Dermis microvascular lymphatic vessel endothelial cell (primary cell): Measurements from ENCODE around the gene EXOC7. TPM values are rescaled to one million over a fixed set of nuclear protein-coding genes. Genes with fewer than 3 reads are reported as not detected.

Source experiments
- DNase-seq, 2 donors: peaks; one replicate each; pipeline versions ENCODE4 v3.0.0 to v3.0.0-alpha.2; 2010; ENCODE audit warnings: low read depth in 2 of 2
- total RNA-seq: library from RNA; depleted of rRNA; stranded (reverse); fragments of >200 nt; gene quantifications from 2 replicates; pipeline ENCODE4 v1.2.1, GENCODE V29; 2014

The EXOC7 gene
- total RNA-seq, 1 donor from 2014 or later: 58.8 TPM

DNA sequence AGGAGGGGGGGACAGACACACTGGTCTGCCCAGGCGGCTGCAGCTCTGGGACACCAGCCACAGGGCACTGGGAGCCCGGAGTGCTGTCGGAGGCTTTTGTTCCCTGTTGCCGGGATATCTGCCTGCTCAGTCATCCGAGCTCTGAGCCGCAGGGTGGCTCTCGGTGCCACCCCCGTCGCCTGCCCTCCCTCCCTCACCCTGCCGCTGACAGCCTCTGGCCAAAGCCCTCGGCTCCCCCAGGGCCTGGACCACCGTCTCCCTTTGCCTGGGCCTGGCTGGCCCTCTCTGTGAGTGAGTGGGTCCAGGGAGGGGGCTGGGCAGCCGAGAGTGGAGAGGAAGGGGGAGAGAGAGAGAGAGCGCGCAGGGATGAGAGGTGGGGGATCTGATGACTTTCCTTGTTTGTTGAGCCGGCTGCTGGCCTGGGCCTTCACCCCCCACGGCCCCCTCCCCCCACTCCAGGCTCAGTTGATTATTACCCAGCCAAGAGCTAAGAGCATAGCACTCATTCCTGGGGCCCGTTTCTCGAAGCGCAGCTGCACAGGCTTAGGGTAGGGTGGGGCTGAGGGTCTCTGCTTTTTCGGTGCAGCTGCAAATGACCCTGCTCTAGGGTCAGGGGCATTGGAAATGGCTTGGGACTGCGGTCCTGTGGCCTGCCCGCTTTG, 34.8 kb upstream of the EXOC7 start:
- no peak for DNase-seq

DNA sequence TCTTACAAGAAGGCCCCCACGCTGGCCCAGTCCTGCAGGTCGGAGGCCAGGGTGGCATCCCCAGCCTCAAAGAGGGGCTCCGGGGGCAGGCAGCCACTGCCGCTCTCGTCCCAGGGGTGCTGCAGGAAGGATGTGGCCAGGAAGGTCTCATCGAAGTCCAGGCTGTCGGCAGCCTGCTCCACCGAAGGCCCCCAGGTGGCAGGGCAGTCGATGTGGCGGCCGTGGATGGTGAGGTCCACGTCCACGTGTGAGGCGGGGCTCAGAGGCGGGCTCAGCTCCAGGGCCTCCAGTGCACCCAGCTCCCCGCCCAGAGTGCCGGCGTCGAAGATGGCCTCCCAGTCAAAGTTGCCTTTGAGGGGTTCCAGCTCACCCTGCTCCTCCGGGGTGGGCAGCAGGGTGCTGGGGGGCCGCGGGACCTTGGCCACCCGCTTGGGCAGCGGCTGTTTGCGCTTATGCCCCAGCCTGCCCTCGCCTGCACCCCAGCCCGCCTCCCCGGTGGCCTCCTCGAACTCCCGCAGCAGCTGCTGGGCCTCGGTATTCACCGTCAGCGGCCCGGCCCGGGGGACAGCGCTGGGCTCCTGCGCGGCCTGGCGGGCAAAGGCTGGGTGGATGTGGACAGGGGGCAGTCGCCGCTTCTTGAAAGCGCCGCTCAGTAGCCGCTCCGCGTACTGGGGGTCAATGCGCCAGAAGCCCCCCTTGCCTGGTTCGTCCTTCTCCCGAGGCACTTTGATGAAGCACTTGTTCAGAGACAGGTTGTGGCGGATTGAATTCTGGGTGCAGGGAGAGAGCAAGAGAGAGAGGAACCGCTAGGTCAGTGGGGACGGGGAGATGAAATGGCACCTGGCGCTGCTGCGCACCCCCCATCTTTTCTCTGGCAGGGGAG, 34.0 kb upstream of the EXOC7 start:
- DNase-seq: no peak

DNA sequence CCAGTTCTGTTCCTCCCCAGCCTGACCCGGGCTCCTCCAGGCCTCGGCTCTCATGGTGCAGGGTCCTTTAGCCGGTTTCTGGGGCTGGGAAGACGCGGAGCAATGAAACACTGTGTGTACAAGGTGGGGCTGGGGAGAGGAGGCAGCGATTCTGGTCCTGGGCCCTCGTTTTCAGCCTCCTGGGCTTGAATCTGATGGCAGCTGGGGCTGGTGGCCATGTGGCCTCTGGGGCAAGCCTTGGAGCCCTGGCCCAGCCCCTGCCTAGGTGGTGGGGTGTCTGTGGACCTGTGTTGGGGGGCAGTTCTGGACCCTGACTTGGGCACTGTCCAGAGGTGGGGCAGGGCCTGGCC, 33.4 kb upstream of the EXOC7 start:
- no peak for DNase-seq

DNA sequence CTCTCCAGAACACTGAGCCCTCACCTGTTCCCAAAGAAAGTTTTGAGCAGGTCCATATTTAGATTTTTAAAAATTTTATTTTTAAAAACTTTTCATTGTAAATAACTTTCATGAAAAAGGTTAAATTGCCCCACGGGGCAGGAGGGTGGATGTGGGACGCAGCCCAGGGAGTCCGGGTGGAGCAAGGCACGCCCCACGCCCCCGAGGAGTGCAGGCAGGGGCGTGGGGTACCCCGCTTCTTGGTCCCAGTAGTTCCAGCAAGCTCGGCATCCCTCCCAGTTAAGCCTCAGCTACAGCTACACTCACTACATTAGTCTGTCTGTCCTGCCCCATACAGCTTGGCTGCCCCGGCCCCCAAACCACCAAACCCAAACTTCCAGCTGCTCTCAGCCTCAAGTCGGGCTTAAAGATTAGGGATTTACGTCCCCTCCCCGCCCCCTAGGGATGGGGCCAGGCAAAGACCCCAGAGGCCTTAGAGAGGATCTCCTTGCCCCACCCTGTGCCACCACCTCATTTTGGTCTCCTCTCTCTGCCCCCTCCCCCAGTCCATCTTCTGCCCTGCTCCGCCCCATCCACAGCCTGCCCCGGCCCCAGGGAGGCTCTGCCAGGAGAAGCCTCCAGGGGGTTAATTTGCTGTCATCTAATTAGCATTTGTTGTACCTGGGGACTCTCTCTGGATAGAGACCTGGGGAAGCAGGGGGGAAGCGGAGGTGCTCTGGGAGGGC, 32.9 kb upstream of the EXOC7 start:
- DNase-seq: no peak

DNA sequence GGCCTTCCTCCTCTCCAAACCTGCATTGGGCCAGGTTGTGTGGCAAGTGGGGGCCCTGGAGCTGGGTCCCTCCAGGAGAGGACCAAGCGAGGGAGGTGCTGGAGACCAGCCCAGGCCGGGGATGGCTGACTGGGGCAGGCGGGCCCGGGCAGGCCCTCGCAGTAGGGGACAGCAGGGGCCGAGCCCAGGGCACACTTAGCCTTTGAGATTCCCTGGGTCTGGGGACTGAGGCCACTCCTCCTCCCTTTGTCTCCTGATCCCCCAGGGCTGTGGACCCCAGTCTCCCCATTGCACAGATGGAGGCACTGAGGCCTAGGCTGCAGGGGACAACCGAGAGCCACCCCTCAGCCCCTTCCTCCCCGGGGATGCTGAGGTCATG, 32.2 kb upstream of the EXOC7 start:
- DNase-seq: no peak

DNA sequence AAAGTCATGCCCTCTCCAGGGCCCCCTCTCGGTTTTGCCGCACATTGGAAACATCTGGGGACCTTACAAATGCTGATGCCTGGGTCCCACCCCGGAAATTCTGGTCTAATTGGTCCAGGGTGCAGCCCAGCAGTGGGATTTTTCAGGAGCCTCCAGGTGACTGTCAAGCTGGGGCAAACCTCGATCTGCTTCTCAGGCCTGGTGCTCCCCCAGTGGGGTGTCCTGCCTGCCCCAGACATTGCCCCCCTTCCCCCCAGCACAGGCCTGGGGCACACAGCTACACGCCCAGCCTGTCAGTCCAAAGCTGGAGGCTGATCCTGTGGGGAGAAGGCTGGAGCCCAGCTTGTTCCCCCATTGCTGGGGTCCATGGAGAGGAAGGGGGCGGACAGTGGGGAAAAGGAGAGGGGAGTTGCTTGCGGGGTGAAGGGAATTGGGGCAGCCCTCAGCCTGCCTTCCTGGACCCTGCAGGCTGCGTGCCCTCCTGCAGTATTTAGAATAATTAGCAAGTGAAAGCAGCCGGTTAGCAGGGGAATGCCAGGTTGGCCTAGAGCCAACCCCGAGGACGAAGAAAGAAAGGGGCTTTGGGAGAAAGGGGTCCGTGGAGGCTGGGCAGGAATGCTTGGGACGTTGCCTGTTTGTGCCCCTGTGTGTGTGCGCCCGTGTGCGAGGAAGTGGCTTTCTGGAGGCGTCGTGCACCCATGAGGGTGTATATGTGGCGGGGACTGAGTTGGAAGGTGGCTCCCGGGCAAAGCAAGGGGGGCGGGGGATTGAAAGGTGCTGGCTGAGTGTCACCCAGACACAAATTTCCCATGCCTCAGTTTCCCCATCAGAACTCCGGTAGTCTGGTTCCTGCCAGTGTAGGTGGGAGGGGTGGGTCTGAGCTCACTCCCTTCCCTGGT, 31.6 kb upstream of the EXOC7 start:
- no peak for DNase-seq

DNA sequence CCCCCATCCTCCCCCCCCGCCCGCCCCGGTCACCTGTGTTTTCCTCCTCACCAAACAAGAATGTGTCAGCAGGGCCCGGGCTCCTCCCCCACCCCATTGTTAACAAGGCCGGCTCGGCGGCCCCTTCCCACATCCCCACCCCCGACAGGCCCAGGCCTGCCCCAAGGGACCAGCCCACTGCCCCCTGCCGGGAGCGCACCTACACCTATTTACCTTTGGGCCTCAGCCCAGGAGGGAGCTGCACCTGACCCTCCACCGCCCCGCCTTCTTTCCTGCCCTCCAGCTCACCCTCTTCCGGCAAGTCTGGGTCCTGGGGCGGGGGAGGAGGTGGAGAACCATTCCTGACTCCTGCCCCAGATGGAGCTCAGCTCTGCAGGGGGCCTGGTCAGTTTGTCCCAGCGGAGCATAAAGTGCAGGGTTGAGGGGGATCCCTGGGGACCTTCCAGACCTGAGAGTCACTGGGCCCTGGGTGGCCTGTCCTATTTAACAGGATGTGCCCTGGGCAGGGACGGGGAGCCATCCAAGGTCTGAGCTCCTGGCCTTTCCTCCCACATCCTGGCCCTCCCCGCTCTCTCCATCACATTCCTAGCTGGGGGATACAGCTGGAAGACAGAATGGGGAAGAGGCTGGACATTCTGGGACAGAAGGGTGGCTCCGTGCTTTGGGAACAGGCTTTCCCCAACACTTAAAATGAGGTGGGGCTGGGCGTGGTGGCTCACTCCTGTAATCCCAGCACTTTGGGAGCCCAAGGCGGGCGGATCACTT, 29.2 kb upstream of the EXOC7 start:
- DNase-seq: no peak

DNA sequence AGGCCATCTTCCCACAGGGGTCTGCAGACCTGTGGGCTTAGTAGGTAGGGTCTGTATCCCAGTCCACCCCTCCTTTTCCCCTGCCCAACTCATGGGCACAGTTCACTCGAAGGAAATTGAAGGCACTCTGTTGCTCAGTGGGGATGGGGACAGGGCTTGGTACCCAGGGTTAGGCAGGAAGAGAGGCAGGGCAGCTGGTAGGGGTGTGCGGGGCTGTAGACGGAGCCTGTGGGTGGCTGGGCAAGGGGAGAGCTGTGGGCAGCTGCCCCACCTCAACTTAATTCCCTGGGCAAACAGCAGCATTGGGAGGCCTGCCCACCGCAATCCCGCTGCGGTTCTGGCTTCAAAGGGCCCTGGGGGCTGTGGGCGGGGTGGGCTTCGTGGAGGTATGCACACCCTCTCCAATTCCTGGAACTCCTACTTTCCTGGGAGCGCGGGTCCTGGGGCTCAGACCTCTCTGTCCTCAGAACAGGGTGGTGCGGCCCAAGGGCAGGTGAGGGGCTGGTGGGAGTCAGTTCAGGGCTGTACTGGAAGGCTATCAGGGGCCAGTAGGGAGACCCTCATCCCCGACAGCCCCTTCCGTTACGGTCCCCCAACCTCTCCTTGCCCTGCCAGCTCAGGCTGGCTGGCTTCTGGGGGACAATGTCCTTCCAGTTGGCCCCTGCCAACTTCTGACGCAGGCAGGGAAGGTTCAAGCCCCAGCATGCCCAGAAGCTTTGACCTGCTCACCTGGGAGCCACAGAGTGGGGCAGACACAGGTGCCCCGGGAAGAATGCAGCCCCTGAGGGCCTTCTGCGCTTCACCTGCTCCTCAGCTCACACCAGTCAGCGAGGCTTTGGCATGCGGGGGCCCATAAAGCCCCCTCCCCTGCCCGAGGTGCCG, 28.3 kb upstream of the EXOC7 start:
- no peak for DNase-seq

DNA sequence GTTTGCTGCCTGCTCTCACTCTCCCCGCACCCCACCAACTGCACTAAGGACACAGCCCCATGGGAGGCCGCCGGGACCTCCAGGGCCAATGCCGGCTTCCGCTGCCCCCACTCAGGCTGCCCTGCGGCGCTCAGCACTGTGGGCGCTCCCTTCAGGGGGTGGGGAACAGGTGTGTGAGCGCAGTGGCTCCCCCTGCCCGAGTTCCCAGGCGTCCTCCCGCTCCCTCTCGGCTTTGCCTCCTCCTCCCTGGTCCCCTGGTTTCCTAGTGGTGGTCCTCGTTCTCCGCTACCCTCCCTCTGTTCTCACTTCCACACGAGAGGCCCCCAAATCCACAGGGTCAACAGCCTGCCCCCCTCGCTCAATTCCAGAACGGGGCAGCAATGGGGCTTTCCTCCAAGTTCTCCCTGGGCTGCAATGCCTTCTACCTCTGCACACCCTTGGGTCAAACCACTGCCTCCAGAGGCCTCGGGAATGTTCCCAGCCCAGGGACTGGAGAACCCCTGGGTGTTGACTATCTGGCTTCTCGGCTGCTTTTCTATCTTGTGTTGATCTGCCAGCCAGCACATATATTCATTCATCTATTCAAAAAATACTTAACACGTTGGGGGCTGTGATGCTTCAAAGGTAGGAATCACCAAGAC, 27.6 kb upstream of the EXOC7 start:
- DNase-seq: no peak

DNA sequence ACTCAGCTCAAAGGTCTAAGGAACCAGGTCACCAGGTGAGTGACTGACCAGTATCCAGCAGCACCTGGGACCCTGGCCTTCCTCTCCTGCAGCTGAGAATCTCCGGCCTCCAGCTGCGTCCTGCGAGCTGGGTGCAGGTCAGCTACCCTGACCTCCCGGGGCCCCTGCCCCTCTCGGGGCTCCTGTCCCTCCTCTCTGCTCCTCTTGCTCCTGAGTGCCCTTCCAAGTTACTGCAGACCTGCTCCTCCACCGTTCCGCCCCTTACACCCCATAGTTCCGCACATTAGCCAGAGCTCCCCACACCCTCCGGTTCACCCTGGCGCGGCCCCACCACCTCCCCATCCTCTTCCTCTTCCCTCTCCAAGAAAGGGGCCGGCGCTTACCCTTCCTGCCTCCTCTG, 26.9 kb upstream of the EXOC7 start:
- DNase-seq: no peak

DNA sequence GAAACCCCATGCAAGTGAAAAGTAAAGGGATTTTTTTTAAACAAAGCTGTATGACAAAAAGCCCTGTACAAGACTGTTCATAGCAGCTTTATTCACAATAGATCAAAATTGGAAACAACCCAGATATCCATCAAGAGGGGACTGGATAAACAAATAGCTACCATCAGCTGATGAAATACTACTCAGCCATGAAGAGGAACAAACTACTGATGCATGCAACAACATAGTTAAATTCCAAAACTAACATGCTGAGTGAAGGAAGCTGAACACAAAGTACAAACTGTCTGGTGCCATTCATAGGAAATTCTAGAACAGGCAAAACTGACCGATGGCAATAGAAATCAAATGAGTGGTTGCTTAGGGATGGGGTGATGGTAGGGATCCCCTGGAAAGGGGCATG, 22.3 kb upstream of the EXOC7 start:
- DNase-seq: no peak

DNA sequence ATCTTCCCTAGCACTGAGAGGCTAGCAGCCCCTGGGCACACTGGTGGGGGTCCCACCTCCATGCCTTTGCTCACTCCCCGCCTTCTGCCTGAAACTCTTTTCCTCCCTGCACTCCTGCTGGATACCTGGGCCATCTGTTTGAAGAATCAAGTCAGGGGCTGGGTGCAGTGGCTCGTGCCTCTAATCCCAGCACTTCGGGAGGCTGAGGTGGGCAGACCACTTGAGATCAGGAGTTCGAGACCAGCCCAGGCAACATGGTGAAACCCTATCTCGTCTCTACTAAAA, 21.7 kb upstream of the EXOC7 start:
- DNase-seq: no peak

DNA sequence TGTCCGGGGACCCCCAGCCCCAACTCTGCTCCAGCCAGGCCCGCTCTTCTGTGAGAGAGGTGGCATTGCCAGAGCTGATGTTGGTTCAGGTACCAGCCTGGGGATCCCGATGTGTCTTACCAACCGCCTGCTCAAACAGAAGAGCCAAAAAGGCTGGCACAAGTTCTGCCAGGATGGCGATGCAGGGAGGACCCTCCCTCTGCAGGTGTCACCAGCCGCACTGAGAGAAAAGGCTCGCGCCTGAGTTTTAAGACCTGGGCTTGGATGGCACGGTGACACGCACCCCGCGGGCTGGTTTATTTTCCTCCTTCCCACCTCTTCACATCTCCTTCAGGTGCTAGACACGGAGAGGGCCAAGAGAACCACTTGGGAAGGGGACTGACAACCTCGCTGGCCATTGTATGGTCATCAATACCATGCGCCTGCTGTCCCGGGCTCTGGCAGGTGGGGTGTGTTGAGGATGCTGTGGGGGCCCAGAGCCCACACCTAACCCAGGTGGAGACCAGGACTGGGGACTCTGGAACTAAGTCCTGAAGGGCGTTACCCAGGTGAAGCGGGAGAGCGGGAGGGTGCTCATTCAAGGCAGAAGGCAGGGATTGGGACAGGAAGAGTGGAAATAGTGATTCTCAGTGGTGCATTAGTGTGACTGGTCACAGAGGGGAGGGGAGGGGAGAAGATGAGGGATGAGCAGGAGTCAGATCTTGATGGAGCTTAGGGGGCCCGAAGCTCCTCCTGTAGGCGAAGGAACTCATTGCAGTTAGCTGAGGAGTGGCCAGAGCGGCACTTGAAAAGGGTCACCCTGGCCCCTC, 21.2 kb upstream of the EXOC7 start:
- DNase-seq: no peak

DNA sequence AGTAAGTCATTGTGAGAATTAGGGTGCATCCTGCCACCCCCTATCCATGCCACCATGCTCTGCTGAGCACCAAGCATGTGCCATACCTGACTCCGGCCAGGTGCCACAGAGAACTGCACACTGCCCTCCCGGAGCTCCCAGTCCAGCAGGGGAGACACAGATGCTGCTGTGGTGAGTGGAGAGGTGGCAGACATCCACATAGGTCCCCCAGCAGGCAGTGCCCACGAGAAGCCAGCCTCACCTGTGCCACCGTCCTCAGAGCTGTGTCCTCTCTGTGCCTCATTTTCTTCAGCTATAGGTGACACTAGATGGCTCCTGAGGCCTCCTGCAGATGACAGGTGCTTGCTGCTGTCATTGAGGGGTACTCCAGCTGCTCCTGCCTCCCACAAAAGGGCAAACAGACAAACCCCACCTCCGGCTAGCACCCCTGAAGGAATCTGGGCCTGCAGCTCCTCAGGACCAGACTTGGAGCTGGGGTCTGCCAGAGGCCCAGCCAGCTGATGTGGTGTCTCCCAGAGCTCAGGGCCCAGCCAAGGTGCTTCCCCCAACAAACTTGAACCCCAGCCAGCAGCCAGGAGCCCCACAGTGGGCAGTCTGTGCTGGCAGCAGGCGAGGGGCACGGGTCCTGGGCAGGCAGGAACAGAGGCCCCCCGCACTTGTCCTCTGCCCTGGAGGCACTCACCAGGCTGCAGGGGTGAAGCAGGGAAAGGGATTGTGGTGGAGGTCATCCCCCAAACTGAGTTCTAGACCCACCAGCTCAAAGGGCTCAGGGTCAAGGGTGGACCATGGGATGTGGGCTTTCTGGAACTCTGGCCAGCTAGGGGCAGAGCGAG, 20.4 kb upstream of the EXOC7 start:
- no peak for DNase-seq

DNA sequence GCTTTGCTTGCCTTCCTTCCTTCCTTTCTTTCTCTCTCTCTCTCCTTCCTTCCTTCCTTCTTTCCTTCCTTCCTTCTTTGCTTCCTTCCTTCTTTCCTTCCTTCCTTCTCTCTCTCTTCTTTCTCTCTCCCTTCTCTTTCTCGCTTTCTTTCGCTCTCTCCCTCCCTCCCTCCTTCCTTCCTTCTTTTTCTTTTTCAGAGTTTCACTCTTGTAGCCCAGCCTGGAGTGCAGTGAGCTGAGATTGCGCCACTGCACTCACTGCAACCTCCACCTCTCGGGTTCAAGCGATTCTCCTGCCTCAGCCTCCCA, 19.6 kb upstream of the EXOC7 start:
- no peak for DNase-seq

DNA sequence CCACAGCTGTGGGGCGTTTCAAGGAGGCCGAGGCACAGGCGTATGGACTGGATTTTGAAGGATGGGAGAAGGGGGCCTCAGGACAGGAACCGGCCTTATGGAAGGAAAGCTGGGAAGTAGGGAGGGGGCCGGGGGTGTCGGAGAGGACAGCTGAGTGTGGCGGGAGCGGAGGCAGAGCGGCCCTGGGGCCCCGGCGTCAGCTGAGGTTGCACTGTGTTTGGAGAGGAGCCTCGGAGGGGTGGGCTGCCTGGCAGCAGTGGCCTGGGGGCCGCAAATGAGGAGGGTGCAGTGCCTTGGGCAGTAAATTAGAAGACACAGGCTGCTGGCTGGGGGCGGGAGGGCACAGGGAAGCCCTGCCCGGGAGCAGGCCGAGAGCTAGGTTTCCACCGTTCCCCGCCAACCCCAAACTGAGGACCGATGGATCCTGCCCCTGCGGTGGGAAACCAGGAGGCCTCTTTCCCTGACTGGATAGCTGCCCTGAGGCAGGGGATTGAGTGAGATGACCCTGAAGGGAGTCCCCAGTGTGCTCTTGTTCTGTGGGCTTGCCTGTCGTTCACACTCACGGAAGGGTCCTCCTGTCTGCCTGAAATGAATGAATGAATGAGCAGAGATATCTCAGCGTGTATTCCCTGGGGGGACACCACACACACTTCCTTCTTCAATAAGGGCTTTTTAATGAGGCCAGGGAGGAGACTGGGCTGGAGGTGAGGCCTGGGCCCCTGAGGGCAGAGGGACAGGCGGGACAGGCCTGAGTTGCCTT, 19.0 kb upstream of the EXOC7 start:
- no peak for DNase-seq

DNA sequence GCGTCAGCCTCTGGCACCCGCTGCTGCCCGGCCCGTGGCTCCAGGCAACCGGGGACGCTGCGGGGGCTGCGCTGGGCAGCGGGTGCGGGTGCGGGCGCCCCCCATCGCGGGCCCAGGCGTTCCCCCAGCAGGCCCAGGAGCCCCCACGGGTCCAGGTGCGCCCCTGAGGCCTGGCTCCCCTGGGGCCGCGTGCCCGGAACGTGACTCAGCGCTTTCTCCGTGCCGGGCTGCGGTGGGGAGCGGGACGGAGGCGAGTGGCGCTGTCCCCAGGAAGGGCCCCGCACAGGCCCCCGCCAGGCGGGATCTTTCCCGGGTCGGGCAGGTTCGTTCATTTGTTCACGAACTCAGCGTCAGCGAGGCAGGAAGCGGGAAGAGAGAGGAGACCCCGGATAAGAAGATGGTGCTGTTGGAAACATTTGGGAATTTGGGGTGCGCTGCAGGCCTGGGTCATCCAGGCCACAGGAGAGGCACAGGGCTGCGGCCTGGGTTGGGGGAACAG, 18.4 kb upstream of the EXOC7 start:
- DNase-seq: no peak
